ENCODE data around the gene SMAD4. TPM values are rescaled to one million over a fixed set of nuclear protein-coding genes. Genes with fewer than 3 reads are reported as not detected.
A peak's percentile ranks its signal among the peaks of the same experiment; 100 is the strongest.

The SMAD4 gene
- total and polyA plus RNA-seq, 2 experiments from 2014 or later = 41.9 to 103 TPM

- no peak for TF ChIP-seq REST (IDR thresholded peaks at IDR 0.05; ENCODE audit: unreplicated experiment)
- TF ChIP-seq NANOG (IDR thresholded peaks at IDR 0.05; ENCODE audit: borderline replicate concordance) = no peak
- TF ChIP-seq STAT1 (IDR thresholded peaks at IDR 0.05; ENCODE audit: unreplicated experiment) = no peak
- TF ChIP-seq EZH2 (IDR thresholded peaks at IDR 0.05; ENCODE audit: low read depth, unreplicated experiment) = no peak
- no peak for TF ChIP-seq ZNF331 (CRISPR knock-in tag; IDR thresholded peaks at IDR 0.05; ENCODE audit: low read depth)
- TF ChIP-seq JUNB (IDR thresholded peaks at IDR 0.05; ENCODE audit: unreplicated experiment) = no peak
- no peak for TF ChIP-seq ETS1 (IDR thresholded peaks at IDR 0.05)
These were observed 61.3 kb downstream of the SMAD4 start (continued) for GRCh38 chr18:51091270-51091669.

GRCh38 chr18:51092117-51092516 is 62.1 kb downstream of the SMAD4 start:
- peak; percentile 42; the same call in 2 of the 3 replicates for ATAC-seq
- no peak for DNase-seq (ENCODE audit: low spot score)
- Mint-ChIP-seq H3K27ac (no peak overlapping the region), H3K27me3 (ENCODE audit: insufficient read depth, low read depth, poor library complexity) (no peaks in the 10 kb centered on the region), H3K36me3 (ENCODE audit: low read depth) (peaks cover 25% of the 10 kb centered on the region), H3K4me3 (no peak overlapping the region), H3K9me3 (peaks cover 23% of the 10 kb centered on the region), H3K4me1 (no peaks in the 10 kb centered on the region)
- Histone ChIP-seq H3K27ac (ENCODE audit: low read depth) (no peak overlapping the region), H3K36me3 (ENCODE audit: insufficient read depth) (0 out of 2 replicates have a peak, but pooled peaks cover 3% of the 10 kb centered on the region), H3K79me2 (replicated peaks; ENCODE audit: insufficient read depth) (no peaks in the 10 kb centered on the region), H4K20me1 (replicated peaks; ENCODE audit: insufficient read depth) (no peaks in the 10 kb centered on the region), H3F3A (replicated peaks; ENCODE audit: low read depth) (no peaks in the 10 kb centered on the region), H3K27me3 (ENCODE audit: insufficient read depth) (no peaks in the 10 kb centered on the region), H3K4me1 (ENCODE audit: insufficient read depth) (no peaks in the 10 kb centered on the region), H3K4me2 (no peak overlapping the region), H2AFZ (no peak overlapping the region), H3K9me2 (ENCODE audit: insufficient read depth) (no peaks in the 10 kb centered on the region), H3K4me3 (no peak overlapping the region)
- TF ChIP-seq ZNF114 (CRISPR knock-in tag; IDR thresholded peaks at IDR 0.05) (no peak), REST (IDR thresholded peaks at IDR 0.05; ENCODE audit: unreplicated experiment) (no peak), ETS1 (IDR thresholded peaks at IDR 0.05) (no peak), EZH2phosphoT487 (IDR thresholded peaks at IDR 0.05; ENCODE audit: unreplicated experiment) (no peak), CTCF (conservative IDR thresholded peaks at IDR 0.05; ENCODE audit: low read depth in 2 of 2) (no peak), STAT1 (IDR thresholded peaks at IDR 0.05; ENCODE audit: unreplicated experiment) (no peak)
